Activated naive CD4-positive, alpha-beta T cell treated with anti-CD3 and anti-CD28 coated beads for 36 hours (primary cell): Measurements from ENCODE around the gene EOMES. TPM values are rescaled to one million over a fixed set of nuclear protein-coding genes. Genes with fewer than 3 reads are reported as not detected.
A peak's percentile ranks its signal among the peaks of the same experiment; 100 is the strongest.

Experiments
- CTCF ChIA-PET: fragments of 350-600 bp; sonication (Branson Sonifier 250); formaldehyde crosslinking; loops from one replicate; lab custom pipeline; 2021; ENCODE audit warnings: antibody characterized with exemption; lab: Charles Lee
- DNase-seq: peaks from one replicate; pipeline ENCODE4 v3.0.0-alpha.2; 2020
- H3K27ac Mint-ChIP-seq: one replicate; pipeline ENCODE4 v1.8.0; 2021; ENCODE audit warnings: mild to moderate bottlenecking, mixed read lengths
- H3K27me3 Mint-ChIP-seq: one replicate; pipeline ENCODE4 v1.8.0; 2021; ENCODE audit warnings: low read depth, mixed read lengths
- H3K36me3 Mint-ChIP-seq: one replicate; pipeline ENCODE4 v1.8.0; 2021; ENCODE audit warnings: low read depth, mixed read lengths
- H3K4me1 Mint-ChIP-seq: one replicate; pipeline ENCODE4 v1.8.0; 2021; ENCODE audit warnings: low read depth, mixed read lengths
- H3K4me3 Mint-ChIP-seq: one replicate; pipeline ENCODE4 v1.8.0; 2021; ENCODE audit warnings: mild to moderate bottlenecking, moderate library complexity, mixed read lengths
- H3K9me3 Mint-ChIP-seq: one replicate; pipeline ENCODE4 v1.8.0; 2021; ENCODE audit warnings: mixed read lengths
- intact Hi-C: fragments of 100-400 bp; cut with micrococcal nuclease; formaldehyde crosslinking; loops from one replicate; pipeline ENCODE4 v1.15.1; 2023
- total RNA-seq, 2 experiments: library from RNA; stranded (reverse); gene quantifications; one replicate each; pipeline ENCODE4 v1.2.3, GENCODE V29; 2021

EOMES gene
- total RNA-seq, 2 experiments from 2014 or later = 0.12 to 0.14 TPM

- H3K27me3 Mint-ChIP-seq = peaks cover 2% of the 10 kb centered on the region
- H3K4me1 Mint-ChIP-seq = peaks cover 23% of the 10 kb centered on the region
- intact Hi-C loops = no loop called here
- DNase-seq = no peak
- CTCF ChIA-PET = interaction anchor here (0.6 to 1.0 kb wide), 2 partner anchors 11 to 25 kb away, joined by 3 to 5 read pairs; no protein-coding TSS in a partner anchor
- no peaks in the 10 kb centered on the region for H3K36me3 Mint-ChIP-seq
- H3K9me3 Mint-ChIP-seq = no peaks in the 10 kb centered on the region
- no peak overlapping the region for H3K27ac Mint-ChIP-seq
- no peak overlapping the region for H3K4me3 Mint-ChIP-seq
Measured at GRCh38 chr3:27678234-27678633, 43.9 kb downstream of the EOMES start.

GRCh38 chr3:27677565-27677964, 44.6 kb downstream of the EOMES start:
- no peak for DNase-seq
- Mint-ChIP-seq H3K27ac (peak overlapping the region; percentile 46), H3K27me3 (peaks cover 2% of the 10 kb centered on the region), H3K4me1 (peaks cover 23% of the 10 kb centered on the region), H3K36me3 (no peaks in the 10 kb centered on the region), H3K4me3 (no peak overlapping the region), H3K9me3 (no peaks in the 10 kb centered on the region)
- CTCF ChIA-PET = interaction anchor here (1.0 kb wide), 1 partner anchor 12 kb away, joined by 5 read pairs; no protein-coding TSS in a partner anchor
- intact Hi-C loops = no loop called here

GRCh38 chr3:27675287-27675686, 46.8 kb downstream of the EOMES start:
- intact Hi-C loops = no loop called here
- no peak overlapping the region for H3K27ac Mint-ChIP-seq
- CTCF ChIA-PET = interaction anchor here (0.6 to 0.9 kb wide), 2 partner anchors 84 to 543 kb away, joined by 3 read pairs; no protein-coding TSS in a partner anchor

GRCh38 chr3:27673701-27674100, 48.4 kb downstream of the EOMES start:
- H3K27ac Mint-ChIP-seq = no peak overlapping the region
- intact Hi-C loops = no loop called here
- peaks cover 14% of the 10 kb centered on the region for H3K4me1 Mint-ChIP-seq
- CTCF ChIA-PET = no interaction called here
- H3K36me3 Mint-ChIP-seq = no peaks in the 10 kb centered on the region
- no peaks in the 10 kb centered on the region for H3K27me3 Mint-ChIP-seq
- no peak overlapping the region for H3K4me3 Mint-ChIP-seq
- no peak for DNase-seq
- H3K9me3 Mint-ChIP-seq = no peaks in the 10 kb centered on the region

More at GRCh38 chr3:27675287-27675686, 46.8 kb downstream of the EOMES start:
- H3K36me3 Mint-ChIP-seq = no peaks in the 10 kb centered on the region
- DNase-seq = no peak
- H3K4me3 Mint-ChIP-seq = no peak overlapping the region
- peaks cover 14% of the 10 kb centered on the region for H3K4me1 Mint-ChIP-seq
- H3K27me3 Mint-ChIP-seq = no peaks in the 10 kb centered on the region
- no peaks in the 10 kb centered on the region for H3K9me3 Mint-ChIP-seq

GRCh38 chr3:27671101-27671500, 51.0 kb downstream of the EOMES start:
- intact Hi-C loops = no loop called here
- Mint-ChIP-seq H3K4me1 (peaks cover 6% of the 10 kb centered on the region), H3K27ac (no peak overlapping the region), H3K9me3 (no peaks in the 10 kb centered on the region), H3K36me3 (no peaks in the 10 kb centered on the region), H3K4me3 (no peak overlapping the region), H3K27me3 (no peaks in the 10 kb centered on the region)
- CTCF ChIA-PET = interaction anchor here (1.6 kb wide), 2 partner anchors 11 to 14 kb away, joined by 3 read pairs; no protein-coding TSS in a partner anchor
- DNase-seq = no peak

GRCh38 chr3:27670619-27671018, 51.5 kb downstream of the EOMES start:
- CTCF ChIA-PET = interaction anchor here (0.6 to 1.6 kb wide), 4 partner anchors 11 to 301 kb away, joined by 3 read pairs; no protein-coding TSS in a partner anchor
- Mint-ChIP-seq H3K27me3 (no peaks in the 10 kb centered on the region), H3K4me3 (no peak overlapping the region), H3K9me3 (no peaks in the 10 kb centered on the region), H3K36me3 (no peaks in the 10 kb centered on the region), H3K27ac (no peak overlapping the region), H3K4me1 (peaks cover 6% of the 10 kb centered on the region)
- no peak for DNase-seq
- intact Hi-C loops = no loop called here

GRCh38 chr3:27669591-27669990, 52.5 kb downstream of the EOMES start:
- no peaks in the 10 kb centered on the region for H3K36me3 Mint-ChIP-seq
- intact Hi-C loops = no loop called here
- peaks cover 6% of the 10 kb centered on the region for H3K4me1 Mint-ChIP-seq
- no peak overlapping the region for H3K27ac Mint-ChIP-seq
- H3K9me3 Mint-ChIP-seq = no peaks in the 10 kb centered on the region
- CTCF ChIA-PET = interaction anchor here (1.3 to 1.6 kb wide), 2 partner anchors 12 to 312 kb away, joined by 3 read pairs; no protein-coding TSS in a partner anchor
- no peak for DNase-seq
- H3K27me3 Mint-ChIP-seq = no peaks in the 10 kb centered on the region
- no peak overlapping the region for H3K4me3 Mint-ChIP-seq

- no peaks in the 10 kb centered on the region for H3K36me3 Mint-ChIP-seq
- peaks cover 6% of the 10 kb centered on the region for H3K4me1 Mint-ChIP-seq
- H3K4me3 Mint-ChIP-seq = no peak overlapping the region
- intact Hi-C loops = no loop called here
- no peak for DNase-seq
- no peak overlapping the region for H3K27ac Mint-ChIP-seq
- no peaks in the 10 kb centered on the region for H3K9me3 Mint-ChIP-seq
- H3K27me3 Mint-ChIP-seq = no peaks in the 10 kb centered on the region
- CTCF ChIA-PET = interaction anchor here (1.1 kb wide), 1 partner anchor 14 kb away, joined by 4 read pairs; no protein-coding TSS in a partner anchor
Measured at GRCh38 chr3:27667751-27668150, 54.4 kb downstream of the EOMES start.

GRCh38 chr3:27666708-27667107, 55.4 kb downstream of the EOMES start:
- Mint-ChIP-seq H3K27ac (no peak overlapping the region), H3K9me3 (no peaks in the 10 kb centered on the region), H3K4me1 (peaks cover 6% of the 10 kb centered on the region), H3K36me3 (no peaks in the 10 kb centered on the region), H3K27me3 (no peaks in the 10 kb centered on the region), H3K4me3 (no peak overlapping the region)
- CTCF ChIA-PET = interaction anchor here (0.6 to 1.7 kb wide), 3 partner anchors 9 to 45 kb away, joined by 3 to 6 read pairs (median 4); no protein-coding TSS in a partner anchor
- peak; percentile 33 for DNase-seq
- intact Hi-C loops = no loop called here

- CTCF ChIA-PET = interaction anchor here (1.2 to 1.7 kb wide), 2 partner anchors 8 to 15 kb away, joined by 4 to 6 read pairs; no protein-coding TSS in a partner anchor
- DNase-seq = no peak
- H3K4me1 Mint-ChIP-seq = peaks cover 8% of the 10 kb centered on the region
- no peaks in the 10 kb centered on the region for H3K9me3 Mint-ChIP-seq
- no peaks in the 10 kb centered on the region for H3K36me3 Mint-ChIP-seq
- H3K27me3 Mint-ChIP-seq = no peaks in the 10 kb centered on the region
- no peak overlapping the region for H3K27ac Mint-ChIP-seq
- no peak overlapping the region for H3K4me3 Mint-ChIP-seq
- intact Hi-C loops = no loop called here
Measured at GRCh38 chr3:27666272-27666671, 55.9 kb downstream of the EOMES start.

Other genes with a start within 250 kb of the EOMES start
- gene SLC4A7, start 237.9 kb downstream of the EOMES start, total RNA-seq = 10 to 100 TPM; 37.0 to 39.0 TPM